ENCODE measurements around the gene NRXN3. TPM values are rescaled to one million over a fixed set of nuclear protein-coding genes. Genes with fewer than 3 reads are reported as not detected.

NRXN3 gene
- total and polyA plus RNA-seq, 11 donors = 0.19 to 2.2 (median 1.1) TPM

DNA sequence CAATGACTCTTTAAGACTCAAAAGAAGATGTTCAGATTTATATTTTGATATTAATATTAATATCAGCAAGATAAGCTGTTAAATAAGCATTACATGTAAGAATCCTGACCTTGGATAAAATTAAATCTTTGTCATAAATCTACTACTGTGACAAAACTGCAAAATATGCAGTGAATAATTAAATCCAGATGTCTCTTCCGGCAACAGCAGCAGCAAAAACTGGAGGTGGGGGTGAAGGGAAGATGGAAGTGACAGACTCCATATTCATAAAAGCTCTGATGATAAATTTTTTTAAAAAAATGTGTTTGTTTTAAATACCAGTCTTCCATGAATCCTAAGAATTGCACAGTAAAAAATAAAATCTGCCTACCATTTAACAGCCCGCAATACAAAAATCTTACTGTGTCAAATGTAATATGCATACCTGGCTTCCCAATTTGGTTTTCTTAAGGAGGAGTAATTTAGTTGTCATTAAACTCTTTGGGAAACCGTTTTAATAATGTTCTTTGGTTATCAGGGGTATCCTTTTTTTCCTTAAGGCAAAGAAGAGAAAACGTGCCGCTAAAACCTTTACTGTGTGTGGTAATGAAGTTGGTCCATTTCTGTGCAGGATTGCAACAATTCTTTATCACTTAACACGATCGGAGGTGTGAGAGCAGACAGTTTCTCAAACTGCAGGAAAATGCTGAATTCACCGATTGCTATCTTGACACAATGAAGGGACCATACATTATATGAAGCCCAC is 1562.9 kb downstream of the NRXN3 start:
- TF ChIP-seq, protein P1, sequence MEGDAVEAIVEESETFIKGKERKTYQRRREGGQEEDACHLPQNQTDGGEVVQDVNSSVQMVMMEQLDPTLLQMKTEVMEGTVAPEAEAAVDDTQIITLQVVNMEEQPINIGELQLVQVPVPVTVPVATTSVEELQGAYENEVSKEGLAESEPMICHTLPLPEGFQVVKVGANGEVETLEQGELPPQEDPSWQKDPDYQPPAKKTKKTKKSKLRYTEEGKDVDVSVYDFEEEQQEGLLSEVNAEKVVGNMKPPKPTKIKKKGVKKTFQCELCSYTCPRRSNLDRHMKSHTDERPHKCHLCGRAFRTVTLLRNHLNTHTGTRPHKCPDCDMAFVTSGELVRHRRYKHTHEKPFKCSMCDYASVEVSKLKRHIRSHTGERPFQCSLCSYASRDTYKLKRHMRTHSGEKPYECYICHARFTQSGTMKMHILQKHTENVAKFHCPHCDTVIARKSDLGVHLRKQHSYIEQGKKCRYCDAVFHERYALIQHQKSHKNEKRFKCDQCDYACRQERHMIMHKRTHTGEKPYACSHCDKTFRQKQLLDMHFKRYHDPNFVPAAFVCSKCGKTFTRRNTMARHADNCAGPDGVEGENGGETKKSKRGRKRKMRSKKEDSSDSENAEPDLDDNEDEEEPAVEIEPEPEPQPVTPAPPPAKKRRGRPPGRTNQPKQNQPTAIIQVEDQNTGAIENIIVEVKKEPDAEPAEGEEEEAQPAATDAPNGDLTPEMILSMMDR (IDR thresholded peaks at IDR 0.05) = no peak
- no peak for TF ChIP-seq POLR2A (IDR thresholded peaks at IDR 0.05)
- intact Hi-C loops (cut with DNase I) = no loop called here
- WGBS, 4 donors = 67 to 72% (median 69%) methylated on average over 8 of the region's 8 CpGs
- Histone ChIP-seq H3K36me3 (no peaks in the 10 kb centered on the region), H3K27ac (no peak overlapping the region), H3K27me3 (no peaks in the 10 kb centered on the region), H3K4me1 (no peaks in the 10 kb centered on the region), H3K9me3 (peaks cover 0 to 31% (median 18%) of the 10 kb centered on the region in 12 donors), H3K4me3 (no peak overlapping the region)
- ATAC-seq (no peak), DNase-seq (no peak)

DNA sequence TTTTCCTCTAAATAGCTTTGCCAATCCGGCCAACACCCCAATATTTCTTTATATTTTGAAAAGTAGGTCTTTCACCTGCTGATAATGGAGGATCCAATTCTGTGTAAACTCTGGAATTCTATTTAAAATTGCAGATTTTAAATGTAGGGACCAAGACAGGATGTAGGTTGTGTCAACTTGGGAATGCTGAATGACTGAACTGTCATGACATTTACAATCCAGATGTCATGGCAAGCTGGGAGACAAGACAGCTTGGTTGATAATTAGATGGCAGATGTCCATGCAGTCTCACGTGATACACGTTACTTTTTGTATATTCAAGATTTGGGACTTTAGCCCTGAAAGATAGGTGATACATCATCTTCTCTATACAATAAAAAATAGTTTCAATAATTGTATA is 1564.0 kb downstream of the NRXN3 start:
- Histone ChIP-seq H3K9me3 (peaks cover 0 to 31% (median 21%) of the 10 kb centered on the region in 12 donors), H3K27me3 (no peaks in the 10 kb centered on the region), H3K4me1 (no peaks in the 10 kb centered on the region), H3K36me3 (no peaks in the 10 kb centered on the region), H3K27ac (no peak overlapping the region), H3K4me3 (no peak overlapping the region)
- intact Hi-C loops (cut with DNase I) = no loop called here
- ATAC-seq = no peak
- TF ChIP-seq POLR2A (IDR thresholded peaks at IDR 0.05) = no peak
- TF ChIP-seq, protein P1 (IDR thresholded peaks at IDR 0.05) = no peak
- no peak for DNase-seq
- WGBS, 4 donors = 66 to 71% (median 68%) methylated on average over 3 of the region's 3 CpGs

DNA sequence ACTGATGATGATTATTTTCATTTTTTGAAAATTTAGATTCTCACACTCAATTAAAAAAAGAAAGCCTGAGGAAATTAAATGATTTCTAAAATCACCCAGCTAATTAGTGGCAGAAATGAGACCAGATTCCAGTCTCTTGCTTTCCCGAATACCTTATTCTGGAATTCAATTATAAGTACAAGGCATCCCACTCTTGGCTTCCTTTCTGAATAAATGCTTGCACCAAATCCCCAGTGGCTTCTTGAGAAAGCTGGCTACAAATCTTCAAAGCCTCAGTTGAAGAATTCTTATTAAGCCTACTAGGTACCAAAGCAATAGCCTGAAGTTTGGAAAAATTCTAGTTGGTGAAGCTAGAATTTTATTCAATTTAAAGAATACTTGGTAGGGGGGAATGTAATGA is 1564.5 kb downstream of the NRXN3 start:
- ATAC-seq (no peak), DNase-seq (no peak)
- no peaks in the 10 kb centered on the region for H3K36me3 ChIP-seq
- H3K4me1 ChIP-seq = no peaks in the 10 kb centered on the region
- intact Hi-C loops (cut with DNase I) = no loop called here
- WGBS, 4 donors = 64 to 78% (median 70%) methylated on average over 1 of the region's 1 CpG
- no peaks in the 10 kb centered on the region for H3K27me3 ChIP-seq
- H3K9me3 ChIP-seq = peaks cover 0 to 31% (median 21%) of the 10 kb centered on the region in 12 donors
- H3K4me3 ChIP-seq = no peak overlapping the region
- no peak for TF ChIP-seq POLR2A (IDR thresholded peaks at IDR 0.05)
- TF ChIP-seq, protein P1 (IDR thresholded peaks at IDR 0.05) = no peak
- H3K27ac ChIP-seq = no peak overlapping the region

DNA sequence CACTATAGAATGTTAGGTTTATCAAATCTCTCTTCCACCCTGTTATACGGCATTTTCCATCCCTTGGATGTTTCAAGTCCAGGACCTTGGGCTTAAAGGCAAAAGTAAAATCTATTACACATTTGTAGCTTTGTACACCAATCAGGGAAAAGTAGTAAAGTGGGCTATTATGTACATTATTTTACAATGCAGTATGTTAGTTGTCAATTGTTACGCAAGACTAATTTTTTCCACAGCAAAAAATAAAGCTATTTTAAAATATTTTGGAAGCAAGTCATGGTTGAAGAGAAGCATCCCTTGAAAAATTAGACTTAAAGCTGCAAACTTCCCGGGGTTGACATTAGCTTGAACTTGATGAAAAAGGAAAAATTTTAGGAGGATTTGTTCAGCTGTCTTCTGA is 1564.9 kb downstream of the NRXN3 start:
- Histone ChIP-seq H3K27me3 (no peaks in the 10 kb centered on the region), H3K36me3 (no peaks in the 10 kb centered on the region), H3K9me3 (peaks cover 0 to 31% (median 21%) of the 10 kb centered on the region in 12 donors), H3K4me1 (no peaks in the 10 kb centered on the region), H3K27ac (no peak overlapping the region), H3K4me3 (no peak overlapping the region)
- intact Hi-C loops (cut with DNase I) = no loop called here
- DNase-seq (no peak), ATAC-seq (no peak)
- TF ChIP-seq, protein P1 (IDR thresholded peaks at IDR 0.05) = no peak
- no peak for TF ChIP-seq POLR2A (IDR thresholded peaks at IDR 0.05)
- WGBS, 4 donors = 82 to 87% (median 86%) methylated on average over 3 of the region's 3 CpGs

Measured in heart left ventricle (tissue), 16 donors.